GM21576 (cell line): ENCODE measurements around the gene SPTLC3.
"Not testable (repeated sequence)": the region's sequence is repeated elsewhere in the genome, so short reads cannot be mapped to it uniquely, and the experiment has no call there.

Experiments
- ATAC-seq: cut with Tn5 transposase; IDR thresholded peaks from one replicate; pipeline ENCODE4 v1.9.1; 2021; ENCODE audit warnings: mild to moderate bottlenecking, moderate library complexity; ENCODE audit not compliant: unreplicated experiment

The SPTLC3 gene

DNA sequence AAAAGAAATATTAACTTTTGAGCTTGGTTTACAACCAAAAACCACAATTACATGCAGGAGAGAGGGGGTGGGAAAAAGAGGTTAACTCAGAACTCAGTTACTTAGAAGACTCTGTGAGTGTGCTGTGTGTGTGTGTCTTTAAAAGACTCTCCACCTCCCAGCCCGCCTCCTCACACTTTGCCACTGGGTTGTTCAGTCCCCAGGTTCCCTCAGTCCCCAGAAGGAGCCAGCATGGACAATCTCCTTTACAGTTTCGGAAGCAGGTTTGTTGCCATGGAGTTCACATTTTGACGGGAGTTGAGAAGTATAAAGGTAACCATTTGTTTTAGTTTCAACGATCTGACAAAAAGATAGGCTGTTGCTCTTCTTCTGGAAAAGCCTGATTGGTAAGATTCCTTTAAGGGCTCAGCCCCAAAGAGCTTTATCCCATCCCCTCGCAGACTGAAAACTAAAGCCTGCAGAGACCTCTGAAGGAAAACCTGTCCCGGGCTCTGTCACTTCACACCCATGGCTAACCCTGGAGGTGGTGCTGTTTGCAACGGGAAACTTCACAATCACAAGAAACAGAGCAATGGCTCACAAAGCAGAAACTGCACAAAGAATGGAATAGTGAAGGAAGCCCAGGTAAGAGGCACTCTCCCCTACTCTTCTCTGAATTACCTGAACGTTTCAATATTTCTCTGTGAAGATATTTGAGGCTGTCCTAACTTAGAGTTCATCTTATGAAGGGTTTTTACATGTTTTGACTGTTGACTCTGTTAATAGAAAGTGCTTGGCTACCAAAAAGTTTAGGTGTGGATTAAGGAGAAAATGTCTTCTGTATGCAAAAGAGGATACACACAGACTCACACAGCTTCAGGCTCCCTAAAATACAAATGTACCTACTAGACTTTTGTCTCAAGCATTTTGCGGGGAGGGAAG lies at the start of gene SPTLC3:
TSS of gene SPTLC3 (plus strand) at position 212 of the 921 bp plus-strand sequence. CDS start at position 508, 296 bp downstream.
- ATAC-seq = peak; percentile 26

GRCh38 chr20:12961725-12962124 lies 47.0 kb upstream of the SPTLC3 start:
- ATAC-seq = no peak

DNA sequence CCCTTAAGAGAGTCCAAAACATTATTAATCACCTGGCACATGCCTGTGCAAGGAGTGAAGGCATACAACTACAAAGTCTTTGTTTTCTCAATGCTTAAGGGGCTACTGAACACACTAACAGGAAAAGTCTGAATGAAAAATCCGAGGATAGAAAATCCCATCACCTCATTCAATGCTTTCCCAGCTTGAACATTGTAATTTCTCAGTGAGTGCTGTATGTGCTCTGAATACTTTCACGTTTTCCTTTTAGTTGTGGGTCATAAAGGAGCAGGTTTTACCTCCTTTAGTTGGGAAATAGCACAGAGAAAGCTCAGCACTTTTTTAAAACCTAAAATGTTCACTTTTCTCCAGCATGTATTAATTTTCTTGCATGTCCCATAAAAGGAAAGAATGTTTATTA lies 45.9 kb upstream of the SPTLC3 start:
- no peak for ATAC-seq

GRCh38 chr20:12963416-12963815 lies 45.4 kb upstream of the SPTLC3 start:
- no peak for ATAC-seq

DNA sequence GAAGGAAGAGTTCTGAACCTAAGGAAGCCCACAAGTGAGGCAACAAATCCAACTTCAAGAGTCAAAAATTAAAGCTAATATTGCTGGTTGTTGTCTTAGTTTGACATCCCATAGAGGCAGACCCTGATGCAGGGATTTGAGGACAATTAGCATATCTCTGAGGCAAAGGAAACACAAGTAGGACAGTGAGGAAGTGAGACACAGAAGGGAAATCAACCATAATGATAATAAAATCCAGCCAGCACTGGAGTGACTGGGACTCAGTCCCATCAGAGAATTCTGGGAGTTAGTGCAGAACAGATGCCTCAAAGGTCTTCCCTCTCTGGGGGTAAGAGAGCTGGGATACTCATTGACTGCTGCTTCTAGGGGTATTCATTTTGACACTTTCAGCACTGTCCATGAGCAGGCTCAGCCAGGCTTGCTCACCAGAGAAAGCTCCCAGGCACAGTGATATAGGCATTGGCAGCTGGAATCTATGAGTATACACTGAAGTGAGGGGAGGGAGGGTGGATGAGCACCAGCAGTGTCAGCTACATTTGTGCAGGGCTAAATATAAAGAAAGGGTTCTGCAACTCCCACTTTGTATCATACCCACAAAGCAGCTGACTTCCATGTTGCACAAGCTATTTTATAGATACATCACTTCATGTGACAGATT lies 43.4 kb upstream of the SPTLC3 start:
- no peak for ATAC-seq

DNA sequence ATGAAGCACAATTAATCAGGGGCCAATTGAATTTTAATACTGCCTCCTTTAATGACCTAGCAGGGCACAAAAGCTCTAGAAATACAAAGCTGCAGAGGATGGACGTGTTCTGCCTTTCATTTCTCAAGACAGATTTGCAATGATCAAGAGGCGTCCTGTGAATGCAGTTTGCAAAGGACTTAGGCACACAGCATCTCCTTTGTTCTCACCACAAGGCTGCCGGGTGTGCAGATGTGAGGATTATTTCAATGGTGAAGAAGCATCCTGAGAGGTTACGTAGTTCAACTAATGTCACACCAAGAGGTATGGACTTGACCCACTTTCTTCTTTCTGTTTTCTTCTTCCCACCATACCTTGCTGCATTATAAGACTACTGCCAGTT lies 42.9 kb upstream of the SPTLC3 start:
- ATAC-seq = no peak

GRCh38 chr20:12966468-12967085 lies 42.2 kb upstream of the SPTLC3 start:
- ATAC-seq = no peak

GRCh38 chr20:12967932-12968331 lies 40.8 kb upstream of the SPTLC3 start:
- ATAC-seq = no peak

DNA sequence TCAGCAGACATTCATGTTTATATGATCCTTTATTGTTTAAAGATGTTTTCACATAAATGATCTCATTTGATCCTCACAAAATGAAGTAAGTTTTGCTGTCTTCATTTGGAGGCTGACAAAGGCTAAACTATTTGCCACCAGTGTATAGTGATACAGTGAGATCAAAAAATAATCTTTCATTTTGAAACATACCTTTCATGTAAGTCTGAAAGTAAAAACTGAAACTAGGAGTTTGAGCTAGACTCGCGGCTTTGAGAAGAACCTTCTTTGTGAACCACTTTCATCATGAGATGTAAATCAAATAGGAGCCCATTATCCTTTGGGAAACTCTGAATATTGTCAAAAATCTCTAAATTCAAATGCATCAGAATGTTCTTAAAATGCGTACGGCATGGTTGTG lies 40.3 kb upstream of the SPTLC3 start:
- no peak for ATAC-seq

DNA sequence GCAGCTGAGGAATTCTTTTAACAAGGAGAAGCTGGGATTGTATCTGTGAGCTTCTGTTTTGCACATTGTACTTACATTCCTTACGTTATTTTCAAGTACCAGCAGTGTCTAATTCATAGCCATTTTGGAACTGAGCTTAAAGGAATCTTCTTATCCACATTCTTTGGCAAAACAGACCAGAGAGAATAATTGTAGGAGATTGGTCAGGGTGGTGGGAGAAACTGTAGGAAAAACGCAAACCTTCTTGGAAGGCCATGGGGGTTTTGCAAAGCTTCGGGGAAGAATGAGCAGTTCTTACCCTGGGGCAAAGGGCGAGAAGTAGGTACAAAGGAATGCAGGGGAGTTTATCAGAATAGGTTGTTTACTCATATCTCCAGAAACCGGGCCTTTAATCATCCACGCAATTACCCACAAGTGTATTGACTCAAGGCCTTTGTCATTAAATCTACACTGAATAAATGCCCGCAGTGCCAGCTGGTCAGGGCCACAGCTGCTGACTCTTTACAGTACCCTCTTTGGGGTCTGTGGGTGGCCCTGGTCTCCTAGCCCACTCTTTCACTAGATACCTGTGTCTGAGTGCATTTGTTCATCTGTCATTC lies 39.6 kb upstream of the SPTLC3 start:
- ATAC-seq = no peak

DNA sequence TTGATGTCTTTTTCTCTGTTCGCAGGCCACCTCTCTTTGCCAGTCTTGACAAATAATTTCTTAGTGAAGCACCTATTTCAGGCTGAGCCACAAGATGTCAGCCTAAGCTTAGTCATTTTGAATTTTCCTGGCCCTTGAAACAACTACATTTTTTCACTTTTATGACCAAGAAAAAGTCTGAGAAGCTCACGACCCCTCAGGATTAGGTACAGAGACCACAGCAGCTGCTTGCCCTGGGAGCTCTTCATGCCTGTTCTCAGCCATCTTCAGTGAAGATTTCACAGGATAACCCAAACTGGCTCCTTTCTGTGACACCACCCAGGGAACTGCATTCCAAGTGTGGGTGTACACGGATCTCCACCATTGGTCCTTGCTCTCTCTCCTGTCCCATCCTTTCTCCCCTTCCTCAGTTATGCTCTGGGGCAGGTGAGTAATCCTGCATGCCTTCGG lies 38.4 kb upstream of the SPTLC3 start:
- no peak for ATAC-seq

DNA sequence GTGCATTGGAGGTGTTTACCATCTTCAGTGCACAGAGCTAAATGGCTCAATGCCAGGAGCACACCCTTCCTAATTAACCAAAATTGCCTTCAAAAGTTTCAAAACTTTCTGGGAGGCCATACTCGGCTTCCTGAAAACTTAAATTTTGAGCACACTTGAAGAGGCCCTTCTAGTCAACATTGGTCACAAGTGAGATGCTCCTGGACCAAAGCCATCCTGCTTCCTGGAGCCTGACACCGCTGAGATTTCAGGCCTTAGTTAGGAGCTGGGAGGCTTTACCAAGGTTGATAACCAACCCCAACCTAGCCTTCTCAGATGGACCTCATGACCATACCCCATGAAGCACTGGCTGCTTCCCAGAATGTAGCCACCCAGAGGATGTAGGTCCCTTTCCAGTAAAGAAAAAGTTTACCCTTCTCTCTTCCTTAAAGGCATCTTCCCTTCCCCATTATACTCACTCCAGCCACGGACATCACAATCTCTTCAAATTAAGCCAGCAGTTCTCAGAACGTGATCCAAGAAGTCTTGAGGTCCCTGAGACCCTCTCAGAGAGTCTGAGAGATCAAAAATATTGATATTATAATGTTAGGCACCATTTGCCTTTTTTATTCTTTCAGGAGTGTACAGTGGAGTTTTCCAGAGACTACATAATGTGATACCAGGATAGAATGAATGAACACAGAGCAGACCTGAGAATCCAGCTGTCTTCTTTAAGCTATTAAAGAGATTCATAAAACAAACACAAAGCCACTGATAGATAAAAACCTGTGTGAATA lies 32.8 kb upstream of the SPTLC3 start:
- no peak for ATAC-seq

DNA sequence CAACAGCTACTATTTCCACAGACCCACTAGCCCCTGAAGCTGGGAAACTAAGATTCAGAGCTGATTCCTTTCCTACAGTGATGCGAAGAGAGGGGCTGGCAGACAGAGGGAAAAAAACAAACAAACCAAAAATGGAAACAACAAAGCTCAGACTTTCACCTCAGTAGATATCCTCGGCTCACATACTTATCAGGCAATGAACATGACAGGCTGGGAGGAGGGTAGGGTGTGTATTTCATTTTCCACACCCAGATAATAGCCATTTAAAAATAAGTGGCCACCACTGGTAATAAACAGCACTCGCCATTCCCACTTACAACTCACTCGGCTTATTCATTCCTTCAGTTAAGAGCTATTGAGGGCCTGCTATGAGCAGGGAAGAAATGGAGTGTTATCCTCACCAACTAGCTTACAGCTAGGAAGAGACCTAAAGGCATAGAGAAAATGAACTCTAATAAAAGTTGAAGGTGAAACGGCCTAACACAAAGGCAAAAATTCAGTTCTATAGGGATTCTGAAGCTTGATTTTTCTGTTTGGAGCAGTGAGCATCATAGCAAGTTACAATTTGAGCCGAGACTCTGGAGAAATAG lies 32.0 kb upstream of the SPTLC3 start:
- no peak for ATAC-seq

- ATAC-seq = no peak
These were observed 31.2 kb upstream of the SPTLC3 start for GRCh38 chr20:12977328-12978125.

GRCh38 chr20:12978126-12978394 lies 30.7 kb upstream of the SPTLC3 start:
- no peak for ATAC-seq

GRCh38 chr20:12978613-12979495 lies 29.9 kb upstream of the SPTLC3 start:
- ATAC-seq = no peak

GRCh38 chr20:12979713-12980112 lies 29.1 kb upstream of the SPTLC3 start:
- not testable (repeated sequence) for ATAC-seq

- ATAC-seq = no peak
These were observed 26.7 kb upstream of the SPTLC3 start for GRCh38 chr20:12982098-12982497.
